Hepatocyte (in vitro differentiated cells): ENCODE data around the gene FAR1. TPM values are rescaled to one million over a fixed set of nuclear protein-coding genes. Genes with fewer than 3 reads are reported as not detected.
"Not testable (repeated sequence)": the region's sequence is repeated elsewhere in the genome, so short reads cannot be mapped to it uniquely, and the experiment has no call there.

ENCODE experiments used
- DNase-seq: peaks from one replicate; pipeline ENCODE4 v3.0.0-alpha.2; 2016; ENCODE audit warnings: low spot score
- H2AFZ ChIP-seq: fragments of 200-600 bp; sonication (generic); 2 replicates; pipeline ENCODE4 v1.6.0; 2016; ENCODE audit warnings: antibody characterized with exemption, mild to moderate bottlenecking
- H3K27ac ChIP-seq: fragments of 200-600 bp; sonication (generic); 2 replicates; pipeline ENCODE4 v1.5.1; 2016; ENCODE audit warnings: mild to moderate bottlenecking
- H3K27me3 ChIP-seq: fragments of 200-600 bp; sonication (generic); 2 replicates; pipeline ENCODE4 v1.6.1; 2016
- H3K36me3 ChIP-seq: fragments of 200-600 bp; sonication (generic); replicated peaks from 2 replicates; pipeline ENCODE4 v1.5.1; 2016; ENCODE audit warnings: low read depth; ENCODE audit not compliant: insufficient read depth
- H3K4me1 ChIP-seq: fragments of 200-600 bp; sonication (generic); 2 replicates; pipeline ENCODE4 v1.5.1; 2016; ENCODE audit warnings: mild to moderate bottlenecking, moderate library complexity; ENCODE audit not compliant: insufficient read depth
- H3K4me2 ChIP-seq: fragments of 200-600 bp; sonication (generic); 2 replicates; pipeline ENCODE4 v1.6.0; 2016
- H3K4me3 ChIP-seq: fragments of 200-600 bp; sonication (generic); 2 replicates; pipeline ENCODE4 v1.5.1; 2016; ENCODE audit warnings: mild to moderate bottlenecking
- H3K79me2 ChIP-seq: fragments of 200-600 bp; sonication (generic); 2 replicates; pipeline ENCODE4 v1.6.0; 2017; ENCODE audit warnings: mild to moderate bottlenecking
- H3K9me2 ChIP-seq: fragments of 200-600 bp; sonication (generic); replicated peaks from 2 replicates; pipeline ENCODE4 v1.6.0; 2017; ENCODE audit warnings: mild to moderate bottlenecking; ENCODE audit not compliant: insufficient read depth
- H3K9me3 ChIP-seq: fragments of 200-600 bp; sonication (generic); 2 replicates; pipeline ENCODE4 v1.5.1; 2016; ENCODE audit warnings: low read depth, mild to moderate bottlenecking
- H4K20me1 ChIP-seq: fragments of 200-600 bp; sonication (generic); 2 replicates; pipeline ENCODE4 v1.6.0; 2016; ENCODE audit warnings: mild to moderate bottlenecking; ENCODE audit not compliant: insufficient read depth, poor library complexity, severe bottlenecking
- EZH2 ChIP-seq: fragments of 200-600 bp; sonication (generic); IDR thresholded peaks from 2 replicates; pipeline ENCODE4 v1.6.1; 2016; ENCODE audit warnings: antibody characterized with exemption, mild to moderate bottlenecking, borderline replicate concordance
- EZH2phosphoT487 ChIP-seq: fragments of 200-600 bp; sonication (generic); IDR thresholded peaks from one replicate; pipeline ENCODE4 v1.6.1; 2018; ENCODE audit warnings: antibody characterized with exemption, mild to moderate bottlenecking, low read depth, moderate library complexity; ENCODE audit not compliant: unreplicated experiment, severe bottlenecking
- WGBS: methylation state at CpG from one replicate; pipeline ENCODE4 v1.1.6; 2016; ENCODE audit warnings: low lambda C conversion rate; ENCODE audit errors: missing lambda C conversion rate; 5-methylcytosine and 5-hydroxymethylcytosine counted together
- polyA plus RNA-seq: library from polyadenylated mRNA; unstranded; fragments of >200 nt; fragmentation: Nextera tagmentation; extraction: Ambion mirVana; gene quantifications from 2 replicates; pipeline ENCODE4 v1.2.1, GENCODE V29; 2016
- total RNA-seq: library from RNA; depleted of rRNA; stranded (reverse); fragments of >200 nt; gene quantifications from 2 replicates; pipeline ENCODE4 v1.2.3, GENCODE V29; 2014
- TF ChIP-seq, protein P1 (sequence below): fragments of 200-600 bp; sonication (generic); IDR thresholded peaks from 2 replicates; pipeline ENCODE4 v1.5.1; 2016; ENCODE audit warnings: antibody characterized with exemption, mild to moderate bottlenecking; ENCODE audit not compliant: poor library complexity

The FAR1 gene
- total and polyA plus RNA-seq, 2 experiments from 2014 or later: 21.7 to 71.4 TPM

DNA sequence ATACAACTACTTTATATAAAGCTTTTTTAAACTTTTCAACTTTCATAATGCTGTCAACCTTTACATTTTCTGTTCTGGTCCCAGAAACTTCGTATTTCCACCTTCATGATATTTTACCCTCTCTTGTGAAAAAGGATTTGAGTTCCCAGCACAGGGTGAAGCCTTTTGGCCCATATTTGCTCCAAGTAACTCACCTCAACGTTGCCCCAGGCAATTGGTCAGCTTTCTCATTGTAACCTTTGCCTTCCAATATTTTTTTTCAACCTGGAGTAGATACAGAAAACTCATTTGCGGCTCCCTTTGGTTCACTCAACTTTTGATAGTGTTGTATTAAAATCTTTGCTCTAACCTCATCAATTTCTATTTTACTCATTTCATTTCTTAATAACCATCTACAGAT, 21.1 kb upstream of the FAR1 start:
- no peak overlapping the region for H3K27ac ChIP-seq
- no peaks in the 10 kb centered on the region for H3K27me3 ChIP-seq
- no peaks in the 10 kb centered on the region for H3K9me3 ChIP-seq
- H3K4me2 ChIP-seq: no peak overlapping the region
- WGBS: 83% methylated on average over 3 of the region's 3 CpGs
- H3K79me2 ChIP-seq: no peaks in the 10 kb centered on the region
- DNase-seq: no peak
- H2AFZ ChIP-seq: no peak overlapping the region
- H3K4me1 ChIP-seq: peaks cover 11% of the 10 kb centered on the region
- no peak overlapping the region for H3K4me3 ChIP-seq
- TF ChIP-seq EZH2phosphoT487 (no peak), EZH2 (no peak)
- TF ChIP-seq, protein P1, sequence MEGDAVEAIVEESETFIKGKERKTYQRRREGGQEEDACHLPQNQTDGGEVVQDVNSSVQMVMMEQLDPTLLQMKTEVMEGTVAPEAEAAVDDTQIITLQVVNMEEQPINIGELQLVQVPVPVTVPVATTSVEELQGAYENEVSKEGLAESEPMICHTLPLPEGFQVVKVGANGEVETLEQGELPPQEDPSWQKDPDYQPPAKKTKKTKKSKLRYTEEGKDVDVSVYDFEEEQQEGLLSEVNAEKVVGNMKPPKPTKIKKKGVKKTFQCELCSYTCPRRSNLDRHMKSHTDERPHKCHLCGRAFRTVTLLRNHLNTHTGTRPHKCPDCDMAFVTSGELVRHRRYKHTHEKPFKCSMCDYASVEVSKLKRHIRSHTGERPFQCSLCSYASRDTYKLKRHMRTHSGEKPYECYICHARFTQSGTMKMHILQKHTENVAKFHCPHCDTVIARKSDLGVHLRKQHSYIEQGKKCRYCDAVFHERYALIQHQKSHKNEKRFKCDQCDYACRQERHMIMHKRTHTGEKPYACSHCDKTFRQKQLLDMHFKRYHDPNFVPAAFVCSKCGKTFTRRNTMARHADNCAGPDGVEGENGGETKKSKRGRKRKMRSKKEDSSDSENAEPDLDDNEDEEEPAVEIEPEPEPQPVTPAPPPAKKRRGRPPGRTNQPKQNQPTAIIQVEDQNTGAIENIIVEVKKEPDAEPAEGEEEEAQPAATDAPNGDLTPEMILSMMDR: no peak
- no peaks in the 10 kb centered on the region for H4K20me1 ChIP-seq
- no peaks in the 10 kb centered on the region for H3K9me2 ChIP-seq
- H3K36me3 ChIP-seq: no peaks in the 10 kb centered on the region

DNA sequence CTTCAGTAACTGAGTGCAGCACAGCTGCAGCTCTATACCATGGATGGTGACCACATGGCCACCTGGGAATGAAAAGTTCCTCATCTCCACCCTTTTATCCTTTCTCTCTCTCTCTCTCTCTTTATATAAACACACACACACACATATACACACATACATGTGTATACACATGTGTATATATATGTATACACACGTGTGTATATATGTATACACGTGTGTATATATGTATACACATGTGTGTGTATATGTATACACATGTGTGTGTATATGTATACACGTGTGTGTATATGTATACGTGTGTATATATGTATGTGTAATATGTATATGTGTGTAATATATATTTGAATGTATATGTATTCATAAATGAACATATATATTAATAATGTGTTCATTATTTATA, 18.8 kb upstream of the FAR1 start:
- Histone ChIP-seq H3K4me3 (no peak overlapping the region), H3K9me3 (no peaks in the 10 kb centered on the region), H3K4me2 (no peak overlapping the region), H3K79me2 (no peaks in the 10 kb centered on the region), H4K20me1 (no peaks in the 10 kb centered on the region), H2AFZ (no peak overlapping the region), H3K4me1 (peaks cover 11% of the 10 kb centered on the region), H3K9me2 (no peaks in the 10 kb centered on the region), H3K36me3 (no peaks in the 10 kb centered on the region), H3K27me3 (no peaks in the 10 kb centered on the region), H3K27ac (no peak overlapping the region)
- DNase-seq: no peak
- TF ChIP-seq, protein P1: no peak
- TF ChIP-seq EZH2: no peak
- 65% methylated on average over 4 of the region's 4 CpGs for WGBS

DNA sequence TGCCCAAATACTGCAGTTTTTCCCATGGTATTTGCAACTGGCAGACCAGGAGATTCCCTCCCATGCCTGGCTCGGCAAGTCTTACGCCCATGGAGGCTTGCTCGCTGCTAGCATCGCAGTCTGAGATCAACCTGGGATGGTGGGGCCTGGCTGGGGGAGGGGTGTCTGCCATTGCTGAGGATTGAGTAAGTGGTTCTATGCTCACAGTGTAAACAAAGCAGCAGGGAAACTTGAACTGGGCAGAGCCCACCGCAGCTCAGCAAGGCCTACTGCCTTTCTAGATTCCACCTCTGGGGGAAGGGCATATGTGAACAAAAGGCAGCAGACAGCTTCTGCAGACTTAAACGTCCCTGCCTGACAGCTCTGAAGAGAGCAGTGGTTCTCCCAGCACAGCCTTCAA, 17.0 kb upstream of the FAR1 start:
- WGBS: 74% methylated on average over 6 of the region's 6 CpGs
- H3K27ac ChIP-seq, H3K4me2 ChIP-seq, H3K4me3 ChIP-seq, DNase-seq, H3K36me3 ChIP-seq, H4K20me1 ChIP-seq, H3K9me3 ChIP-seq, H3K9me2 ChIP-seq, H2AFZ ChIP-seq, H3K79me2 ChIP-seq, H3K27me3 ChIP-seq, H3K4me1 ChIP-seq: not testable (repeated sequence)

DNA sequence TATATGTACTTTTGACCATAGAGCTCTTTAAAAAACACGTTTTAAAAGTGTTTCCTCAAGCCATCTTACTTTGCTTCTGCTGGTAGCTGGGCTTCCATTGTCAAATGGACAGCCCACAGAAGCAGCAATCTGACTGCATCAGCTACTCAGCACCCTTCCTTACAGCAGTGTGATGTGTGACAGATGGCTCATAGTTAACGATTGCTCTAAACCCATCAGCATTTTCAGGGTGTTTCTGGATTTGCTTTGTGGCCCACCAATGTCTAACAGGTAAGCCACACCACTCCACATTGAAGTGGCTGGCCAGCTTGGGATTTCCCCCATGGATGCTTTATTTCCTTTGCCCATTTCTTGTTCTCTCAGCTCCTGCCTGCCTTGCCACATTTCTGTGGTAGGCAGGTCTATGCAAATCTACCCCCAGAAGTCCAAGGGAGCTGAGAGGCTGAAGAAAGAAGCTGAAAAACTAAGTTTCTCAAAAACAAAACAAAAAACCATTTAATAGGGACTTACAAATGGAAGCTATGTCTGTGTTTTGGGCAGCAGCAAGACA, 7.3 kb upstream of the FAR1 start:
- Histone ChIP-seq H3K79me2 (no peaks in the 10 kb centered on the region), H3K4me1 (no peaks in the 10 kb centered on the region), H3K4me2 (no peak overlapping the region), H3K9me2 (no peaks in the 10 kb centered on the region), H3K27me3 (no peaks in the 10 kb centered on the region), H3K9me3 (no peaks in the 10 kb centered on the region), H4K20me1 (no peaks in the 10 kb centered on the region), H2AFZ (no peak overlapping the region), H3K27ac (no peak overlapping the region), H3K36me3 (no peaks in the 10 kb centered on the region), H3K4me3 (no peak overlapping the region)
- no peak for TF ChIP-seq EZH2
- DNase-seq: no peak
- WGBS: 53% methylated on average over 2 of the region's 2 CpGs
